Body of pancreas (tissue), 4 donors: ENCODE data around the gene ABCB10. TPM values are rescaled to one million over a fixed set of nuclear protein-coding genes. Genes with fewer than 3 reads are reported as not detected.

Experiments
- ATAC-seq: fragments of 150-250 bp; one replicate; pipeline ENCODE4 v1.9.1; 2016
- DNase-seq, 4 donors: peaks; one replicate each; pipeline ENCODE4 v3.0.0-alpha.2; 2019
- H3K27ac ChIP-seq, 4 donors: fragments of 200-600 bp; sonication (generic); 1 replicate in 3 of 4; 2 replicates in 1 of 4; pipeline versions ENCODE4 v1.5.1 to v1.6.1; 2016 to 2019; ENCODE audit warnings: mild to moderate bottlenecking in 1 of 4, mixed read lengths in 1 of 4, moderate library complexity in 1 of 4
- H3K27me3 ChIP-seq, 2 donors: fragments of 200-600 bp; sonication (generic); one replicate each; pipeline ENCODE4 v1.6.0; 2016; ENCODE audit warnings: mild to moderate bottlenecking in 1 of 2
- H3K36me3 ChIP-seq, 2 donors: fragments of 200-600 bp; sonication (generic); replicated peaks in 1 of 2; 2 replicates each; pipeline ENCODE4 v1.5.1; 2016; ENCODE audit warnings: low read depth in 2 of 2; ENCODE audit not compliant: insufficient read depth in 1 of 2
- H3K4me1 ChIP-seq: fragments of 200-600 bp; sonication (generic); one replicate; pipeline ENCODE4 v1.6.0; 2016
- H3K4me3 ChIP-seq, 2 donors: fragments of 200-600 bp; sonication (generic); 1 replicate in 1 of 2; 2 replicates in 1 of 2; pipeline ENCODE4 v1.5.1; 2016 to 2019
- H3K9me3 ChIP-seq, 3 donors: fragments of 200-600 bp; sonication (generic); 1 replicate in 2 of 3; 2 replicates in 1 of 3; pipeline ENCODE4 v1.5.1; 2016
- POLR2A ChIP-seq, 3 donors: fragments of 450-650 bp; IDR thresholded peaks; one replicate each; pipeline ENCODE4 v1.6.1; 2016; ENCODE audit warnings: antibody characterized with exemption in 3 of 3, mild to moderate bottlenecking in 2 of 3
- WGBS, 2 donors: methylation state at CpG; one replicate each; pipeline ENCODE4 v1.1.5; 2017; 5-methylcytosine and 5-hydroxymethylcytosine counted together
- intact Hi-C: fragments of 100-400 bp; cut with DNase I; formaldehyde crosslinking; loops from one replicate; pipeline ENCODE4 v1.15.1; 2023
- total RNA-seq, 2 donors: library from RNA; depleted of rRNA; stranded (reverse); fragments of >200 nt; gene quantifications; one replicate each; pipeline ENCODE4 v1.1.0, GENCODE V29; 2016
- TF ChIP-seq, protein P1 (sequence below), 7 experiments: fragments of 450-650 bp in 4 of 7; fragments of 200-600 bp in 3 of 7; sonication (generic) in 3 of 7; IDR thresholded peaks; one replicate each; pipeline ENCODE4 v1.5.1; 2016 to 2019; ENCODE audit warnings: antibody characterized with exemption in 7 of 7

Gene ABCB10
- total RNA-seq, result 10 to 100 TPM in 1 of 2 donors, 1 to 10 TPM in 1; 7.8 to 15.2 TPM

DNA sequence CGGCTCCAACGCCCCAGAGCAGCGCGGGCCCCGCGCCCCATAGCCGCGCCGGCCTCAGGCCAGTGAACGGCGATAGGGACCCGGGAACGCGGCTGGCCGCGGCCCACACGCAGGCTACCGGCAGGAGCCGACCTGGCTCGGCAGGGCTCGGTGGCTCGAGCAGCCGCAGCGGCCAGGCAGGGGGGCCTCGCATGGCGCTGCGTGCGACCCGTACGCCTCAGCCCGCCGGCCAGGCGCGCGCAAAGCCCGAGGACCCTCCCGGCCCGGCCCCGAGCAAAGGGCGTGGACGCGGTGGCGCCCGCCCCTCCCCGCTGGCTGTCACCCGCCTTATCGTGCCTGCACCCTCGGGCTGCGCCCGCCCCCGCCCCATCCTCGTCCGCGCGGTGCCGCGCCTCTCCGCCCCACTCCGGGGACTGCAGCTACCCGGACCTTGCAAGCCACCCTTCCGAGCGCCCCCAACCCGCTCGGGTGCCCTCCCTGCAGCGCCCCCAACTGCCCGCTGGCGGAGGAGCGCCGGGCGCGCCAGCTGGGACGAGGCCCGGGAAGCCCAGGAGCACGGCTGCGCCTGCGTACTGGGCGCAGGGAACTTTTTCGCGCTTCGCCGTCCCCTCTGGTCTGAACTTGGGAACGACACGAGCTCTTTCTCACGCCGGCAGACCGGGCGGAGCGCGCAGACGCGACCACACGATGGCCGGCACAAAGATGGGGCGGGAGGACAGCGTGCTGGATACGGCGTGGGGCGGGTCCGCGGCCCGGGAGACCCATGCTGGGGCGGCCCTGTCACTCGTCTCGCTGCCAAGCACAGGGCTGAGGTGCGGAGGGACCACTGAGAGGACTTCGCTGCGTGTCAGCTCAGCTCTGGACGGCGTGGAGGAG, at the start of gene ABCB10:
ABCB10 (minus strand) TSS at position 248 of the 876 bp plus-strand sequence; CDS start at position 193, 55 bp downstream.
- intact Hi-C loops, result no loop called here
- Histone ChIP-seq H3K27ac (peak within 1 kb of the TSS; percentile 85 to 93 (median 88)), H3K4me3 (peak within 1 kb of the TSS; percentile 38 to 58), H3K4me1 (peaks cover 38% of the 10 kb centered on the region), H3K27me3 (no peaks in the 10 kb centered on the region), H3K9me3 (no peaks in the 10 kb centered on the region), H3K36me3 (no peaks in the 10 kb centered on the region)
- peak; percentile 93 for ATAC-seq
- 0 to 1% methylated on average over 15 to 83 of the region's 109 CpGs for WGBS, 2 donors
- DNase-seq, result peak; percentile 96 to 98 (median 98)
- TF ChIP-seq POLR2A (IDR thresholded peaks at IDR 0.05), result peak; percentile 49 to 65 (median 63)
- TF ChIP-seq, protein P1, sequence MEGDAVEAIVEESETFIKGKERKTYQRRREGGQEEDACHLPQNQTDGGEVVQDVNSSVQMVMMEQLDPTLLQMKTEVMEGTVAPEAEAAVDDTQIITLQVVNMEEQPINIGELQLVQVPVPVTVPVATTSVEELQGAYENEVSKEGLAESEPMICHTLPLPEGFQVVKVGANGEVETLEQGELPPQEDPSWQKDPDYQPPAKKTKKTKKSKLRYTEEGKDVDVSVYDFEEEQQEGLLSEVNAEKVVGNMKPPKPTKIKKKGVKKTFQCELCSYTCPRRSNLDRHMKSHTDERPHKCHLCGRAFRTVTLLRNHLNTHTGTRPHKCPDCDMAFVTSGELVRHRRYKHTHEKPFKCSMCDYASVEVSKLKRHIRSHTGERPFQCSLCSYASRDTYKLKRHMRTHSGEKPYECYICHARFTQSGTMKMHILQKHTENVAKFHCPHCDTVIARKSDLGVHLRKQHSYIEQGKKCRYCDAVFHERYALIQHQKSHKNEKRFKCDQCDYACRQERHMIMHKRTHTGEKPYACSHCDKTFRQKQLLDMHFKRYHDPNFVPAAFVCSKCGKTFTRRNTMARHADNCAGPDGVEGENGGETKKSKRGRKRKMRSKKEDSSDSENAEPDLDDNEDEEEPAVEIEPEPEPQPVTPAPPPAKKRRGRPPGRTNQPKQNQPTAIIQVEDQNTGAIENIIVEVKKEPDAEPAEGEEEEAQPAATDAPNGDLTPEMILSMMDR (IDR thresholded peaks at IDR 0.05), result peak; percentile 74 to 92 (median 84)

DNA sequence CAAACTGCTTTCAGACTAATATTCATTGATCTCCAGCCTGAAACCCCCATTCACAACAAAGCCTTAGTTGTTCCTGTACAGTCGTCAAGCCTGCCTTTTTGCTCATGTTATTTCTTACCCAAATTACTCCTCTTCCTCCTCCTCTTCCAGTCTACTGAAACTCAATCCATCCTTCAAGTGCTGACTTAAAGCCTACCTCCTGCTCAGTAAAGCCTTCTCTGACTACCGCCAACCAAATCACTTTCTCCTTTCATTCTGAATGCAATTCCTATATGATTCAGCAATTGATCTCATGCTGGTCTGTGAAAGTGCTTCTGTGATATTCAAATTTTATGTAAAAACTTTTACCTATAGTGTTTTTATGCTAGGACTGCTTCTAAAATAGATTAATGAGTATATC, 48.9 kb upstream of the ABCB10 start:
- Histone ChIP-seq H3K27ac (no peak overlapping the region), H3K9me3 (no peaks in the 10 kb centered on the region), H3K36me3 (peaks cover 0 to 14% of the 10 kb centered on the region in 2 donors)

DNA sequence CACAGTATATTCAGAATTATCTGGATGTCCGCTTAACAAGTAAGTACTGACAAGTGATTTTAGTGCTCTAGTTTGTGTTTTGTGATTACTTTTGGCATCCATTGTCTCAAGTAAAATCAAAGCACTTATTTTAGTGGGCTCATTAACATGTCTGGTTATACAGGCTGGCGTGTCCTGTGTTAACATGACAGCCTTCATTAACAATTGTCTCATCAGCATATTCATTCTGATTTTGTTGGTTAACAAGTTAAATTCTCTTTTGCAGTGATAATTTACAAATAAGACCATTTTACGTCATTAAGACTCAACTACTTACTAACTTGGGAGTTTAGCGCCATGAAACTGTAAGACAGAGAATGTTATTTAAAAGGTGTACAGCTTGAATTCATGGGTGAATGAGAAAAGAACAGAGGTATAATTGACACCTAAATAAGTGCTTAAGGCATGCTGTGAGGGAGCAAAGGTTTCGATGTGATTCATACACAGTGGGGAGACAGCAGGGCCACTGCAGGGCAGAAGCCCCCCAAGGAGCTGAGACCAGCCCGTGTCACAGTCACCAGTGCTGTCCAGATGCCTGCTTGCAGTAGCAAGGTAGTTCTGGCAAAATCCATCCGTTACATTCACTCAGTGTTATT, 45.0 kb upstream of the ABCB10 start:
- no peak for ATAC-seq
- peaks cover 0 to 4% of the 10 kb centered on the region in 2 donors for H3K36me3 ChIP-seq

More for the DNA sequence above, 48.9 kb upstream of the ABCB10 start:
- DNase-seq (no peak), ATAC-seq (no peak)
- H3K4me1 ChIP-seq, result no peaks in the 10 kb centered on the region
- no peaks in the 10 kb centered on the region for H3K27me3 ChIP-seq
- intact Hi-C loops, result no loop called here
- 94 to 95% methylated on average over 2 of the region's 2 CpGs for WGBS, 2 donors
- TF ChIP-seq POLR2A (IDR thresholded peaks at IDR 0.05), result no peak
- TF ChIP-seq, protein P1 (IDR thresholded peaks at IDR 0.05), result no peak
- H3K4me3 ChIP-seq, result no peak overlapping the region

DNA sequence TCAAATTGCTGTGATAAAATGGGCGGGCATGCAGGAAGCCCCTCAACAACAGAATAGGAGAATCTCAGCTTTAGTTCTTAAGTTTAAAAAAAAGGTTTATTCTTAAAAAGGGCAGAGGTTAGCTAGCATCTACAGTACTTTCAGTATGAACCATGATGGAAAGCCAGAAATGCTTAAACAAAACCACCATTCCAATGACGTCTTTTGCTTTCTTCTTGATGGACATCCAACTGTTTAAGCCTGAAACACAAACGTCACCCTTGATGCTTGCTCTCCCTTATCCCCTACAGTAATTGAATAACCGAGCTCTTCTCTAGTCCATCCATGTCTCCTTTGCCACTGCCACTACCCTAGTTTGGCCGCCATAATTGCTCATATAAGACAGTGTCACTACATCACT, 41.7 kb upstream of the ABCB10 start:
- TF ChIP-seq, protein P1 (IDR thresholded peaks at IDR 0.05), result no peak
- no peak for TF ChIP-seq POLR2A (IDR thresholded peaks at IDR 0.05)
- intact Hi-C loops, result no loop called here
- no peak overlapping the region for H3K27ac ChIP-seq
- no peak overlapping the region for H3K4me3 ChIP-seq
- H3K4me1 ChIP-seq, result no peaks in the 10 kb centered on the region
- DNase-seq (no peak), ATAC-seq (no peak)
- WGBS, 2 donors, result 94 to 95% methylated on average over 5 of the region's 5 CpGs
- H3K36me3 ChIP-seq, result peaks cover 0 to 2% of the 10 kb centered on the region in 2 donors
- no peaks in the 10 kb centered on the region for H3K27me3 ChIP-seq
- no peaks in the 10 kb centered on the region for H3K9me3 ChIP-seq

More for the DNA sequence above, 45.0 kb upstream of the ABCB10 start:
- Histone ChIP-seq H3K4me1 (no peaks in the 10 kb centered on the region), H3K27me3 (no peaks in the 10 kb centered on the region), H3K9me3 (no peaks in the 10 kb centered on the region), H3K27ac (no peak overlapping the region), H3K4me3 (no peak overlapping the region)
- TF ChIP-seq POLR2A (IDR thresholded peaks at IDR 0.05), result no peak
- TF ChIP-seq, protein P1 (IDR thresholded peaks at IDR 0.05), result no peak
- intact Hi-C loops, result no loop called here
- DNase-seq, result no peak
- 85 to 91% methylated on average over 7 of the region's 7 CpGs for WGBS, 2 donors
